Measurements from ENCODE around the gene MAPK8. TPM values are rescaled to one million over a fixed set of nuclear protein-coding genes. Genes with fewer than 3 reads are reported as not detected.
A peak's percentile ranks its signal among the peaks of the same experiment; 100 is the strongest.

Gene MAPK8
- total and polyA plus RNA-seq, 9 of the 15 experiments (the other 6 are each of a cell fraction or from before 2014, with no cell fraction given): 6.4 to 159 (median 71.0) TPM

GRCh38 chr10:48456361-48456804 lies 149.9 kb downstream of the MAPK8 start (continued):
- TF ChIP-seq RFX7 (CRISPR knock-in tag; IDR thresholded peaks at IDR 0.05) (no peak), NFE2 (IDR thresholded peaks at IDR 0.05; ENCODE audit: low read depth) (no peak), NFIC (IDR thresholded peaks at IDR 0.05) (peak; percentile 95), NFRKB (IDR thresholded peaks at IDR 0.05; ENCODE audit: low read depth) (peak; percentile 62), ZNF165 (CRISPR knock-in tag; IDR thresholded peaks at IDR 0.05; ENCODE audit: borderline replicate concordance) (0 out of 2 replicates have a peak, but pooled peaks have one; percentile 35), ZFP1 (CRISPR knock-in tag; IDR thresholded peaks at IDR 0.05) (no peak), TAF9B (IDR thresholded peaks at IDR 0.05; ENCODE audit: partially characterized antibody) (no peak), NR4A1 (CRISPR knock-in tag; IDR thresholded peaks at IDR 0.05) (peak; percentile 39; the same call in 1 of the 2 replicates), NR4A1 (tag; IDR thresholded peaks at IDR 0.05) (no peak), POLR3A (IDR thresholded peaks at IDR 0.05; ENCODE audit: borderline replicate concordance, extremely low read depth, insufficient read depth, insufficient read length) (no peak), ZNF830 (CRISPR knock-in tag; IDR thresholded peaks at IDR 0.05) (no peak), ZSCAN29 (IDR thresholded peaks at IDR 0.05) (no peak), HSF4 (CRISPR knock-in tag; IDR thresholded peaks at IDR 0.05; ENCODE audit: borderline replicate concordance) (no peak), DMBX1 (CRISPR knock-in tag; IDR thresholded peaks at IDR 0.05; ENCODE audit: borderline replicate concordance) (peak; percentile 84; the same call in 1 of the 2 replicates), EZH2 (IDR thresholded peaks at IDR 0.05; ENCODE audit: borderline replicate concordance, low read depth, low read length) (no peak), RCOR1 (IDR thresholded peaks at IDR 0.05; ENCODE audit: borderline replicate concordance in 1 of 2, low read depth in 2 of 2, low read length in 2 of 2) (peak in 1 of 2 experiments; percentile 48; a peak in 2 of 4 replicates), ZNF197 (CRISPR knock-in tag; IDR thresholded peaks at IDR 0.05; ENCODE audit: low read depth) (no peak), ZNF124 (CRISPR knock-in tag; IDR thresholded peaks at IDR 0.05) (no peak), ELF4 (CRISPR knock-in tag; IDR thresholded peaks at IDR 0.05) (0 out of 2 replicates have a peak, but pooled peaks have one; percentile 14), MLX (CRISPR knock-in tag; conservative IDR thresholded peaks at IDR 0.05) (no peak), SNRNP70 (optimal IDR thresholded peaks at IDR 0.05; ENCODE audit: low read depth, low read length) (no peak), E2F3 (CRISPR knock-in tag; IDR thresholded peaks at IDR 0.05) (0 out of 2 replicates have a peak, but pooled peaks have one; percentile 42), ZBTB9 (CRISPR knock-in tag; IDR thresholded peaks at IDR 0.05) (peak; percentile 97)
- TF ChIP-seq, protein P1, sequence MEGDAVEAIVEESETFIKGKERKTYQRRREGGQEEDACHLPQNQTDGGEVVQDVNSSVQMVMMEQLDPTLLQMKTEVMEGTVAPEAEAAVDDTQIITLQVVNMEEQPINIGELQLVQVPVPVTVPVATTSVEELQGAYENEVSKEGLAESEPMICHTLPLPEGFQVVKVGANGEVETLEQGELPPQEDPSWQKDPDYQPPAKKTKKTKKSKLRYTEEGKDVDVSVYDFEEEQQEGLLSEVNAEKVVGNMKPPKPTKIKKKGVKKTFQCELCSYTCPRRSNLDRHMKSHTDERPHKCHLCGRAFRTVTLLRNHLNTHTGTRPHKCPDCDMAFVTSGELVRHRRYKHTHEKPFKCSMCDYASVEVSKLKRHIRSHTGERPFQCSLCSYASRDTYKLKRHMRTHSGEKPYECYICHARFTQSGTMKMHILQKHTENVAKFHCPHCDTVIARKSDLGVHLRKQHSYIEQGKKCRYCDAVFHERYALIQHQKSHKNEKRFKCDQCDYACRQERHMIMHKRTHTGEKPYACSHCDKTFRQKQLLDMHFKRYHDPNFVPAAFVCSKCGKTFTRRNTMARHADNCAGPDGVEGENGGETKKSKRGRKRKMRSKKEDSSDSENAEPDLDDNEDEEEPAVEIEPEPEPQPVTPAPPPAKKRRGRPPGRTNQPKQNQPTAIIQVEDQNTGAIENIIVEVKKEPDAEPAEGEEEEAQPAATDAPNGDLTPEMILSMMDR (IDR thresholded peaks at IDR 0.05 in 2 of 3, conservative IDR thresholded peaks at IDR 0.05 in 1 of 3; ENCODE audit: insufficient read depth in 2 of 3, low read depth in 1 of 3, low read length in 3 of 3): 0 out of 6 replicates have a peak, but pooled peaks of 1 of the 3 experiments have one; percentile 8
- TF ChIP-seq, protein P2, sequence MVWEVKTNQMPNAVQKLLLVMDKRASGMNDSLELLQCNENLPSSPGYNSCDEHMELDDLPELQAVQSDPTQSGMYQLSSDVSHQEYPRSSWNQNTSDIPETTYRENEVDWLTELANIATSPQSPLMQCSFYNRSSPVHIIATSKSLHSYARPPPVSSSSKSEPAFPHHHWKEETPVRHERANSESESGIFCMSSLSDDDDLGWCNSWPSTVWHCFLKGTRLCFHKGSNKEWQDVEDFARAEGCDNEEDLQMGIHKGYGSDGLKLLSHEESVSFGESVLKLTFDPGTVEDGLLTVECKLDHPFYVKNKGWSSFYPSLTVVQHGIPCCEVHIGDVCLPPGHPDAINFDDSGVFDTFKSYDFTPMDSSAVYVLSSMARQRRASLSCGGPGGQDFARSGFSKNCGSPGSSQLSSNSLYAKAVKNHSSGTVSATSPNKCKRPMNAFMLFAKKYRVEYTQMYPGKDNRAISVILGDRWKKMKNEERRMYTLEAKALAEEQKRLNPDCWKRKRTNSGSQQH (CRISPR knock-in tag; IDR thresholded peaks at IDR 0.05): 0 out of 2 replicates have a peak, but pooled peaks have one; percentile 12

Measured in K562 (cell line).